GM10266 (cell line): ENCODE data around the gene COL9A3.
"Not testable (repeated sequence)": the region's sequence is repeated elsewhere in the genome, so short reads cannot be mapped to it uniquely, and the experiment has no call there.

Source experiments
- DNase-seq: peaks from one replicate; pipeline ENCODE4 v3.0.0; 2012; ENCODE audit errors: extremely low spot score
- TF ChIP-seq, protein P1 (sequence below): IDR thresholded peaks from 2 replicates; pipeline ENCODE4 v1.5.1; 2012; ENCODE audit warnings: mild to moderate bottlenecking, low read depth; ENCODE audit not compliant: control insufficient read depth, insufficient read depth; ENCODE audit errors: missing control alignments

COL9A3 gene

GRCh38 chr20:62843656-62844055, 26.8 kb downstream of the COL9A3 start:
- TF ChIP-seq, protein P1, sequence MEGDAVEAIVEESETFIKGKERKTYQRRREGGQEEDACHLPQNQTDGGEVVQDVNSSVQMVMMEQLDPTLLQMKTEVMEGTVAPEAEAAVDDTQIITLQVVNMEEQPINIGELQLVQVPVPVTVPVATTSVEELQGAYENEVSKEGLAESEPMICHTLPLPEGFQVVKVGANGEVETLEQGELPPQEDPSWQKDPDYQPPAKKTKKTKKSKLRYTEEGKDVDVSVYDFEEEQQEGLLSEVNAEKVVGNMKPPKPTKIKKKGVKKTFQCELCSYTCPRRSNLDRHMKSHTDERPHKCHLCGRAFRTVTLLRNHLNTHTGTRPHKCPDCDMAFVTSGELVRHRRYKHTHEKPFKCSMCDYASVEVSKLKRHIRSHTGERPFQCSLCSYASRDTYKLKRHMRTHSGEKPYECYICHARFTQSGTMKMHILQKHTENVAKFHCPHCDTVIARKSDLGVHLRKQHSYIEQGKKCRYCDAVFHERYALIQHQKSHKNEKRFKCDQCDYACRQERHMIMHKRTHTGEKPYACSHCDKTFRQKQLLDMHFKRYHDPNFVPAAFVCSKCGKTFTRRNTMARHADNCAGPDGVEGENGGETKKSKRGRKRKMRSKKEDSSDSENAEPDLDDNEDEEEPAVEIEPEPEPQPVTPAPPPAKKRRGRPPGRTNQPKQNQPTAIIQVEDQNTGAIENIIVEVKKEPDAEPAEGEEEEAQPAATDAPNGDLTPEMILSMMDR = no peak

DNA sequence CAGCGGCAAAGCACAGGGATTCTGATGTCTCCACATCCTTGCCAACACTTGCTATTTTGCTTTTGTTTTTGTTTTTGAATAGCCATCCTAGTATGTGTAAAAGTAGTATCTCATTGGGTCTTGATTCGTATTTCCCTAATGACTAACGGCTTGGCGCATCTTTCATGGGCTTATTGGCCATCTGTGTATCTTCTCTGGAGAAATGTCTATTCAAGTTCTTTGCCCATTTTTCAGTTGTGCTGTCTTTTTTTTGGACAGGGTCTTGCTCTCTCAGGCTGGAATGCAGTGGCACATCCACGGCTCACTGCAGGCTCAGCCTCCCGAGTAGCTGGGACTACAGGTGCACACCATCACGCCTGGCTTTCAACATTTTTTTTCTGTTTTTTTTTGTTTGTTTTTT, 27.3 kb downstream of the COL9A3 start:
- no peak for DNase-seq
- TF ChIP-seq, protein P1 = no peak

More at GRCh38 chr20:62843656-62844055, 26.8 kb downstream of the COL9A3 start:
- no peak for DNase-seq

- TF ChIP-seq, protein P1 = no peak
- DNase-seq = no peak
These were observed 28.7 kb downstream of the COL9A3 start for GRCh38 chr20:62845416-62846160.

GRCh38 chr20:62846166-62846890, 29.5 kb downstream of the COL9A3 start:
- no peak for DNase-seq
- TF ChIP-seq, protein P1 = no peak

DNA sequence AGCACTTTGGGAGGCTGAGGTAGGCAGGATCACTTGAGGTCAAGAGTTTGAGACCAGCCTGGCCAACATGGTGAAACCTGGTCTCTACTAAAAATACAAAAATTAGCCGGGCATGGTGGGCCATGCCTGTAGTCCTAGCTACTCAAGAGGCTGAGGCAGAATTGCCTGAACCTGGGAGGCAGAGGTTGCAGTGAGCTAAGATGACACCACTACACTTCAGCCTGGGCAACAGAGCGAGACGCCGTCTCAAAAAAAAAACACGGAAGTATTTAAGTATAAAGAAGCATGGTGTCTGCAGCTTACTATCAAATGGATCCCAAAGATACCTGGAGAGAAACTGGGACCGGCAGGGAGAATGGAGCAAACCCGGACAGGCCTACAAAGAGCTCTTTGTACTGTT, 32.1 kb downstream of the COL9A3 start:
- DNase-seq = not testable (repeated sequence)

DNA sequence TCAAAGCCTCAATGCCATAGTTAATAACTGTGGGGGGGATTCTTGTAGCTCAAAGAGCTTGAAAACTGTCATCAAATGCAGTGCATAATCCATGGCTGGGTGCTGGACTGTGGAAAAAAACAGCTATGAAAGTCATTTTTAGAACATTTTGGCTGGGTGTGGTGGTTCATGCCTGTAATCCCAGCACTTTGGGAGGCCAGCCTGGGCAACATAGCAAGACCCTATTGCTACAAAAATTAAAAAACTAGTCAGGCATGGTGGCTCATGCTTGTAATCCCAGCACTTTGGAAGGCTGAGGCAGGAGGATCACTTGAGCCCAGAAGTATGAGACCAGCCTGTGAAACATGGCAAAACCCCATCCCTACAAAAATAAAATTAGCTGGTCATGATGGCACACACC, 32.6 kb downstream of the COL9A3 start:
- no peak for DNase-seq
- TF ChIP-seq, protein P1 = no peak

GRCh38 chr20:62850333-62850974, 33.6 kb downstream of the COL9A3 start:
- TF ChIP-seq, protein P1 = no peak
- no peak for DNase-seq
